ENCODE data around the gene MEOX2.

MEOX2 gene

DNA sequence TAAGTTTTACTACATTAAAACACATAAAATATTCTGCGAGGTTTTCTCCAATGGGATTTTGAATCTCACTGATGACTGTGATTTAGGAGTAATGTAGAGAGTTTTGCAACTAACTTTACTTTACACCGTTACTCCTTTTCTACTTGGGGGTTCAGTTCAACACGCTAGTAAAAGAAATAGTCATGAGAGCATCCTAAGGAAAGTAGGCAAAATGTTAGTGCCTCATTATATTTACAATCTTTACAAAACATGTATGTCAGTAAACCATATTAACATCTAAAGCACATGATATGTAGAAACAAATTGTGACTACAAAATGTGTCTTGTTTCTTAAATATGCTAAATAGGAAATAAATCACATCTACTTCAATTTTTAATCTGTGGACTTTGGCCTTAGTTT lies 6.0 kb downstream of the MEOX2 start:
- DNase-seq: no peak

- DNase-seq: no peak
Observed at GRCh38 chr7:15679306-15679705, 7.2 kb downstream of the MEOX2 start.

DNA sequence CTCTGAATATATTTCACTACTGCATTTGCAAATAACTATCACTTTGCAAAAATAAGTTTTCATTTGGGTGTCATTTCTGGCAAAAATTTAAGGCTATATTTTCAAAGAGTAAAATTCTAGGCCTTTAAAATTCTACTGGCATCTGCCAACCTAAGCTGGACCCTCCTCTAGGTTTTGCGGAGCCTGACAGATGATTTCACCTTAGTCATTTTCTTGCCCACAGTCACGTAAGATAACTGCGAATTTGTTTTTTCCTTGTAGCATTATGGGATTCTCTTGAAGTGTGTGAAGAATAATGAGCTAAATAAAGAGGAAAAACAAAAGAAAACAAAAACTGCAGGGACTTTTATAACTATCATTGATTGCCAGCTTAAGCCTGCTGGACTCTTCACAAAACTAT lies 7.8 kb downstream of the MEOX2 start:
- DNase-seq: no peak

DNA sequence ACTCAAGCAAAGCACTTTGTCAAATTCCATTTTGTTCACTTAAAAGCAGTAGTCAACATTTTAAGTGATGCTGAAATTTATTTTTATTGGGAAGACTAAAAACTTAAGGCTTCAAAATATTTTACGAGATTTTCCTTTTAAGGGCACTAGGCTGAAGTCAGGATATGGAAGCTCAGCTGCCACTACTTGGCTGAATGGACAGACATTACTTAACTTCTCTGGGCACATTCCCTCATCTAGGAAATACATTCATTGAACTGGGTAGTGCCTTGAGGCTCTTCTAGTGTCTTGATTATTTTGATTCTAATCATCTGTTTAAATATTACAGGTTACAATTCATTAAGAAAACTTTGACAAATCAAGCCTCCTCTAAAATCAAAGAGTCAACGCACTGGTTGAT lies 11.1 kb downstream of the MEOX2 start:
- DNase-seq: no peak

GRCh38 chr7:15674586-15674985 lies 11.9 kb downstream of the MEOX2 start:
- no peak for DNase-seq

DNA sequence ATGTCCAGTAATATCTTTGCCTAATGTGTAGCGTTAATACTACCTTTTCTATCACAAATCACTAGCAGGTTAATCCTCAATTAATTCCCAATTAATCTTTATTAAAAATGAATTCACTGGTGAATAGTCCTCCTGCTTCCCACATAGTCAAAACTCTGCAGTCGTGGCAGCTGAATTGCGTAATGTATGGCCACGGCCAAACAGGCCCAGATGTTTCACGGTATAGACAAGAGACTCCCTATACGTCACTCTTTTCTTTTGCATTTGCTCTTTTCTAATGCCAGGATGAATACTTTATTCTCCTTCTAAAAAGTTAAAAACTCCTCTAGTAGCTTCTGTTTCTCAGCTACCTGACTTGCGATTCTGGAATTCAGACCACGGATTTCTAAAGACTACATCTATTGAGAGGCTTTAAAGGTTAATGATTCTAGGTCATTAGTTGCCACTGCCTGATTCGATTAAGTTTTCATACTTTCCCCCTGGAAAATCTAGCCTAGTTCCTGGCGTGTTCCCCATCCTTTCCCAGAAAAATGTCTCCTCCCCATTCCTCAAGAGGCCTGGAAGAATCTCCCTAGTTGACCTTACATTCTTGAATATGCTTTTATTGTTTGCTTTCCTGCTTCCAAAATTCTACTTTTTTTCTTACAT lies 16.9 kb downstream of the MEOX2 start:
- DNase-seq: no peak

GRCh38 chr7:15667991-15668390 lies 18.5 kb downstream of the MEOX2 start:
- DNase-seq: no peak

GRCh38 chr7:15662451-15662850 lies 24.0 kb downstream of the MEOX2 start:
- DNase-seq: no peak

- no peak for DNase-seq
Observed at GRCh38 chr7:15658247-15658646, 28.2 kb downstream of the MEOX2 start.

DNA sequence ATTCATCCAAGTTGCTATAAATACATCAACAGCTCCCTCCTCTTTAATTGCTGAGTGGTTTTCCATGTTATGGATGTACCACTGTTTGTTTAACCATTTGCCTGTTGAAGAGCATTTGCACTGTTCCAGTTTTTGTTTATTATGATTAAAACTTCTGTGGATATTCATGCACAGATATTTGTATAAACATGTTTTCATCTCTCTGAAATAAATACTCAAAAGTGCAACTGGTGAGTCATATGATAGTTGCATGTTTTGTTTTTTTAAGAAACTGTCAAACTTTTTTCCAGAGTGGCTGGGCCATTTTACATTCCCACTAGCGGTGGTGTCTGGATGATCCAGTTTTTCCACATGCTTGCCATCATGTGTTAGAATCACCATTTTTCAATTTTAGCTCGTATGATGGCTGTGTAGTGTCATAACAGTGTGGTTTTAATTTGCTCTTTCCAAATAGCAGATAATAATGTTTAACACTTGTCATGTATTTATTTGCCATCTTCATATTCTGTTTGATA lies 33.6 kb downstream of the MEOX2 start:
- DNase-seq: no peak

DNA sequence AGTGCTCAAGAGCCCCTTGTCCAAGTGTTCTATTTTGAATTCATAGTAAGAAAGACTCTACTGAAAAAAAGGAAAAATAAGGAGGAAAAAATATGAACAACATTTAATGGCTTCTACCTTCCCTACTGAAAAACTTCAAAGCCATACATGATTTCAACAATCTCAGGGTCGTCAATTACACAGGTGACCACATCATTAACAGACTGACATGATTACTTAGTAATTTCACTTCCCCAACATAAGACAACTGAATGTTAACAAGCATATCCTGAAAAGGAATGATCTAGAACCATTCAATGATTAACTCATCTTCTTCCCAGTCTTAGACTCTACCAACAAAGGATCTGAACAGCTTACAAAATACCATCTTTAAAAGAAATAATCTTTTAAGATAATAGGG lies 34.8 kb downstream of the MEOX2 start:
- DNase-seq: no peak

GRCh38 chr7:15650787-15651186 lies 35.7 kb downstream of the MEOX2 start:
- no peak for DNase-seq

DNA sequence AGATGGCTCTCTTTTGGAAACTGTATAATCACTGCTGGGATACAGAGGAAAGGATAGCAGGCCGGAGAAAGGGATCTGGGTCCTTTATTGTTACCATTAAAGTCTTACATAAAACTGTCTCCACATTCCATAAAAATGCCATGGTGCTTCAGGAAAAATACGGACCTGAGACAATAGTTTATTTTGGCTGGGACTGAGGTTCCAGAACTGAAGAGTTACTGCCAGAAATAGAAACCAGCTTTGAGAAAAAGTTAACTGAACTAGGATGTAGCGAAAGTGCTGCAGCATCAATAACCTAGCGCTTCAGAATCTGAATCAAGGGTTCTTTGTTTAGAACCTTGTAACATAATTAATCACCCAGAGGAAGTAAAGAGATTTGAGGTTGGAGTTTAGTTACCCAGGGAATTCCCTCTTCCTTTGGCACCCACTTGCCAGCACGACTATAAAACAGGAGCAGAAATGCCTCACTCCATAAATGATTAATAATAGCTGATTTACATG lies 38.0 kb downstream of the MEOX2 start:
- DNase-seq: no peak

GRCh38 chr7:15647309-15647708 lies 39.2 kb downstream of the MEOX2 start:
- DNase-seq: no peak

DNA sequence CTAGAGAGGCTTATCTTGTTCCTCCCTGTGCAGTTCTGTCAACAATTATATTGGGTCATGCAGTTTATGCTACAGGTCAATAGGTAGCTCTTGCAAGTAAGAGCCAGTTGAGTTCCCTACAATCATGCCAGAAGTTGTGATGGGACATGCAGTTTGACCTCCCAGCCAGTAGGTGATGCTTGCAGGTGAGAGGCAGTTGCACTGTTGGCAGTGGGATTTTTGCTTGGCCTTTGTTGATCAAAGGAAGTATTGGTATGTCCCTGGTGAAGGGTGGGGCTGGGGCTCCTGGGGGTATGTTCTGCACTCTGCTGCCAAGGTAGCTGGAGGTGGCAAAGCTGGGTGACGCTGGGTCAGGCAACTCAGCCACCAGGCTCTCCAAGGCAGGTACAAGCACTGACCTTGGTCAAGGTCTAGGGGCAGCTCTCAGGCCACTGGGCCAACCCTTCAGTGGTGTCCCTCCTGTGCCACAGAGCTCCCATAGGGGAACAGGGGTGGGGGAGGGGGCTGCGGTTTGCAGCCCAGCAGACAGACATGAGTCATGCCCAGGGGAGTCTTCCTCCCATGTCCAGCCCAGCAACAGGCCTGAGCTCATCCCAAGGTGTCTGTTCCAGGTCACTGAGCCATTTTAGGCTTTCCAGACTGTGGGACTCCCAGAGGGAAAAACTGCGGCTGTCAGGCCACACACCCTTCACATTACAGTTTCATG lies 43.3 kb downstream of the MEOX2 start:
- DNase-seq: no peak

DNA sequence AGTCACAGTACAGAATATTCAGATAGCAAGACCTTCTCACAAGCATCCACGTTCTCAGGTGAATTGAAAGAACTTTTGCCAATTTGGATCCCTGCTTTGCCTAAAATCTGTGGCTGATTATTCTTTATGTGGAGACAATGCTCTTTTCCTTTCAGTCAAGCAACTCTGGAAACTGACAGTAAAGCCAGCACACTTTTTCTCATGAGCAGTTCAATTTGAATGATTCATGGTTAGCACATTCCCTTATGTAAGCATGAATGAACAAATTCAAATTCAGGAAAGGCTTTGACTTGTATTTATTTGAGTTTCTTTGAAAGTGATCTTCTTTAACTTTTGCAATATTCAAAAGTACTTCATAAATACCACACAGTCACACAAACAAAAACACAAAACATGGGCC lies 57.6 kb downstream of the MEOX2 start:
- no peak for DNase-seq

DNA sequence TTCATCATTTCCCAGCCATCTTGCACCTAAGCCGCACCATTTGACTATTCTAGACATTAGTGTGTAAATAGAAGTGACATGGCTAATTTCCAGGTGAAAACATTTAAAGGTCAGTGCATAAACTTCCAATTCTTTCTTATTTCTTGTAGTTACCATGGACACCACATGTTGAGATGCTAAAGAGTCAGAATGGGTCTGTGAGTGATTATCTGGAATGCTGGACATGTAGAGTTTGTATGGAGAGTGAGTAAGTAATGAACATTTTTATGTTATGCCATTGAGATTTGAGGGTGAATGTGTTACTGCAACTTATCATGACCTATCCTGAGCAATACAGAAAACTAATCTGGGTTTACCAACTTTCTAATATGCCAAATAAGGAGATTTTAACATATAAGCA lies 60.4 kb downstream of the MEOX2 start:
- DNase-seq: no peak

GRCh38 chr7:15625466-15625865 lies 61.0 kb downstream of the MEOX2 start:
- no peak for DNase-seq

GRCh38 chr7:15621468-15621867 lies 65.0 kb downstream of the MEOX2 start:
- DNase-seq: no peak

DNA sequence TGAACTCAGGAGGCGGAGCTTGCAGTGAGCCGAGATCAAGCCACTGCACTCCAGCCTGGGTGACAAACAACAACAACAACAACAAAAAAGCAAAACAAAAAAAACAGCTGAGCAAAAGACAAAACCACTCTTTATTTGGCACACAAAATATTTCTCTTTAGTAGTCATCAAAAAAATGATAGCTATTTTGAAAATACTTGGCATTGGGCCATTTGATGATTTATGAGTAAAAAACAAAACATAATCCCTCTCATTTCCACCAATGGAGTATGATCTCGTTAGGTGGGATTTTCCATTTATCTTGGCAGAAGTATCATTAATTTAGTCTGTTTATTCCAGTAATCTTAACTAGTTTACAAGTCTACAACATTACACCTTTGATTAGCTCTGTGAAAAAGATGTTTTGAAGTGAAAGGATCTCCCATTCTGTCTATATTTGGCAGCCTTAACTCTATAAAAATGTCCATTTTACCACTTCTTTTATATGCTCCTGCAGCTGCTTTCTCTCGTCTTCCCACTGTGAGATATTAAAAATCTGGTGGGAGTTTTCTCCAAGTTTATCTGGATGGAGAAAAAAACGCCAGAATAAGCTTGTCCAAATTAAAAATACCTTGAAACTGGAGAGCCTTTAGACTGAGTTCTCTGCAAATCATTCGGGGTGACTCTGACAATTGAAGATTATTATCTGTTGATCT lies 65.8 kb downstream of the MEOX2 start:
- DNase-seq: no peak

DNA sequence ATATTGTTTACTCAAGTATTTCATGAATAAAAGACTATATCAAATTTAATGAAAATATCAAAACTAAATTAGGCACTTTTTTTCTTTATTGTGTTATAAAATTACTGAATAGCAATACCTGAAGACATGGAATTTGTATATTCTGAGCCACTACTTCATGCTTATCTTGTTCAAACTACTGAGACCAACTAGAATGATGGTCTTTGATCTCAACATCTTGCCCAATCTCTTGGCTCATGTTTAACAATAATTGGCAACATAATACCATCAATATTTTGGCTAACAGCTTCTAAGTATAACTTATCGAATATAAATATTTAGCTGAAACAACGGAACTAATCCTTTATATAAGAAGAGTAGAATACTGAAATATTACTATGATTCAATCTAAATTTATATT lies 68.2 kb downstream of the MEOX2 start:
- DNase-seq: no peak

GRCh38 chr7:15612205-15612604 lies 74.3 kb downstream of the MEOX2 start:
- DNase-seq: no peak

- DNase-seq: no peak
Observed at GRCh38 chr7:15610503-15610902, 76.0 kb downstream of the MEOX2 start.

- no peak for DNase-seq
Observed at GRCh38 chr7:15609287-15609686, 77.2 kb downstream of the MEOX2 start.
